Hepatic stellate cell (primary cell): ENCODE data around the gene EEF1AKMT1.

ENCODE experiments used
- DNase-seq: peaks from one replicate; pipeline ENCODE4 v3.0.0; 2011; ENCODE audit warnings: low spot score

The EEF1AKMT1 gene

GRCh38 chr13:20773194-20774080 is at the start of gene EEF1AKMT1:
EEF1AKMT1 (minus strand) TSS chr13:20773961; CDS start chr13:20757598, 16,363 bp downstream.
- peak; percentile 88 for DNase-seq

GRCh38 chr13:20823071-20823470 is 49.3 kb upstream of the EEF1AKMT1 start:
- DNase-seq: no peak

- no peak for DNase-seq
Measured at GRCh38 chr13:20822406-20822805, 48.6 kb upstream of the EEF1AKMT1 start.

- DNase-seq: no peak
Measured at GRCh38 chr13:20819715-20820114, 46.0 kb upstream of the EEF1AKMT1 start.

GRCh38 chr13:20815464-20815863 is 41.7 kb upstream of the EEF1AKMT1 start:
- DNase-seq: no peak

GRCh38 chr13:20814224-20814910 is 40.6 kb upstream of the EEF1AKMT1 start:
- peak; percentile 57 for DNase-seq

GRCh38 chr13:20812890-20813289 is 39.1 kb upstream of the EEF1AKMT1 start:
- no peak for DNase-seq

GRCh38 chr13:20810808-20811207 is 37.0 kb upstream of the EEF1AKMT1 start:
- no peak for DNase-seq

GRCh38 chr13:20808874-20809273 is 35.1 kb upstream of the EEF1AKMT1 start:
- DNase-seq: no peak

GRCh38 chr13:20803180-20803965 is 29.6 kb upstream of the EEF1AKMT1 start:
- DNase-seq: no peak

GRCh38 chr13:20801707-20802106 is 27.9 kb upstream of the EEF1AKMT1 start:
- DNase-seq: no peak

GRCh38 chr13:20799726-20800416 is 26.1 kb upstream of the EEF1AKMT1 start:
- DNase-seq: no peak

- no peak for DNase-seq
Measured at GRCh38 chr13:20798027-20798426, 24.3 kb upstream of the EEF1AKMT1 start.

- DNase-seq: peak; percentile 43
Measured at GRCh38 chr13:20796791-20797508, 23.2 kb upstream of the EEF1AKMT1 start.

- no peak for DNase-seq
Measured at GRCh38 chr13:20789665-20790064, 15.9 kb upstream of the EEF1AKMT1 start.

GRCh38 chr13:20788312-20788711 is 14.6 kb upstream of the EEF1AKMT1 start:
- no peak for DNase-seq

- no peak for DNase-seq
Measured at GRCh38 chr13:20787180-20787579, 13.4 kb upstream of the EEF1AKMT1 start.

- no peak for DNase-seq
Measured at GRCh38 chr13:20782116-20782708, 8.5 kb upstream of the EEF1AKMT1 start.

GRCh38 chr13:20780317-20780716 is 6.6 kb upstream of the EEF1AKMT1 start:
- DNase-seq: no peak

GRCh38 chr13:20779405-20779804 is 5.6 kb upstream of the EEF1AKMT1 start:
- no peak for DNase-seq

GRCh38 chr13:20778311-20778710 is 4.5 kb upstream of the EEF1AKMT1 start:
- no peak for DNase-seq
